Neuronal stem cell (in vitro differentiated cells): Measurements from ENCODE around the gene NDUFB3.

Experiments
- DNase-seq: peaks from one replicate; pipeline ENCODE4 v3.0.0-alpha.2; 2013; ENCODE audit warnings: low spot score
- H2AFZ ChIP-seq: one replicate; pipeline ENCODE4 v1.6.1; 2013; ENCODE audit warnings: mild to moderate bottlenecking, low read length, inconsistent platforms
- H2AK5ac ChIP-seq: 2 replicates; pipeline ENCODE4 v1.6.1; 2013; ENCODE audit warnings: low read depth, mild to moderate bottlenecking, inconsistent platforms, low read length, moderate library complexity, mixed read lengths
- H2BK120ac ChIP-seq: 2 replicates; pipeline ENCODE4 v1.6.1; 2013; ENCODE audit warnings: low read depth, mild to moderate bottlenecking, inconsistent platforms, low read length, moderate library complexity, mixed read lengths
- H2BK12ac ChIP-seq: one replicate; pipeline ENCODE4 v1.6.1; 2013; ENCODE audit warnings: low read length, inconsistent platforms
- H2BK15ac ChIP-seq: 2 replicates; pipeline ENCODE4 v1.6.1; 2013; ENCODE audit warnings: mild to moderate bottlenecking, low read length, inconsistent platforms, mixed read lengths
- H2BK5ac ChIP-seq: one replicate; pipeline ENCODE4 v1.6.1; 2013; ENCODE audit warnings: inconsistent platforms, mild to moderate bottlenecking, low read length, moderate library complexity
- H3K14ac ChIP-seq: one replicate; pipeline ENCODE4 v1.6.1; 2013; ENCODE audit warnings: low read length, inconsistent platforms
- H3K18ac ChIP-seq: 2 replicates; pipeline ENCODE4 v1.6.1; 2013; ENCODE audit warnings: low read length, inconsistent platforms
- H3K23ac ChIP-seq: 2 replicates; pipeline ENCODE4 v1.6.1; 2013; ENCODE audit warnings: low read depth, mild to moderate bottlenecking, mixed read lengths, low read length, inconsistent platforms; ENCODE audit not compliant: poor library complexity
- H3K27ac ChIP-seq: replicated peaks from 3 replicates; pipeline ENCODE4 v1.5.1; 2013; ENCODE audit warnings: low read length, inconsistent platforms
- H3K27me3 ChIP-seq, 3 experiments: 2 replicates each; pipeline ENCODE4 v1.6.1; 2013; ENCODE audit warnings: low read length in 3 of 3, mild to moderate bottlenecking in 2 of 3, inconsistent platforms in 1 of 3, low read depth in 1 of 3, mixed read lengths in 1 of 3, moderate library complexity in 1 of 3; ENCODE audit not compliant: control insufficient read depth in 3 of 3, insufficient read depth in 3 of 3
- H3K36me3 ChIP-seq, 2 donors: replicated peaks in 1 of 2; 2 replicates each; pipeline ENCODE4 v1.6.1; 2013; ENCODE audit warnings: low read length in 2 of 2; ENCODE audit not compliant: control insufficient read depth in 2 of 2, insufficient read depth in 2 of 2
- H3K4ac ChIP-seq: 2 replicates; pipeline ENCODE4 v1.6.1; 2013; ENCODE audit warnings: inconsistent platforms, mild to moderate bottlenecking, low read length, moderate library complexity
- H3K4me1 ChIP-seq, 2 donors: 1 replicate in 1 of 2; 2 replicates in 1 of 2; pipeline ENCODE4 v1.6.1; 2013; ENCODE audit warnings: low read length in 2 of 2, low read depth in 1 of 2; ENCODE audit not compliant: control insufficient read depth in 2 of 2, insufficient read depth in 1 of 2
- H3K4me2 ChIP-seq: one replicate; pipeline ENCODE4 v1.6.1; 2013; ENCODE audit warnings: mild to moderate bottlenecking, low read length, inconsistent platforms; ENCODE audit not compliant: insufficient read depth, poor library complexity, severe bottlenecking
- H3K4me3 ChIP-seq, 2 donors: 2 replicates each; pipeline ENCODE4 v1.5.1; 2013; ENCODE audit warnings: low read length in 2 of 2, mild to moderate bottlenecking in 2 of 2, inconsistent platforms in 1 of 2, moderate library complexity in 1 of 2
- H3K79me1 ChIP-seq: one replicate; pipeline ENCODE4 v1.6.1; 2013; ENCODE audit warnings: low read depth, mild to moderate bottlenecking, inconsistent platforms, low read length, moderate library complexity
- H3K9ac ChIP-seq: one replicate; pipeline ENCODE4 v1.6.1; 2013; ENCODE audit warnings: mild to moderate bottlenecking, low read depth, low read length, inconsistent platforms; ENCODE audit not compliant: poor library complexity
- H3K9me3 ChIP-seq, 2 donors: replicated peaks in 1 of 2; 2 replicates each; pipeline versions ENCODE3 to v1.6.1; 2013; ENCODE audit warnings: low read length in 2 of 2, mild to moderate bottlenecking in 2 of 2, inconsistent platforms in 1 of 2, low read depth in 1 of 2, mixed read lengths in 1 of 2, moderate library complexity in 1 of 2; ENCODE audit not compliant: control insufficient read depth in 2 of 2, insufficient read depth in 1 of 2
- H4K8ac ChIP-seq: one replicate; pipeline ENCODE4 v1.6.1; 2013; ENCODE audit warnings: low read depth, mild to moderate bottlenecking, inconsistent platforms, low read length, moderate library complexity
- H4K91ac ChIP-seq: one replicate; pipeline ENCODE4 v1.6.1; 2013; ENCODE audit warnings: low read length, low read depth, mild to moderate bottlenecking, inconsistent platforms; ENCODE audit not compliant: poor library complexity
- WGBS, 2 donors: extraction: QIAGEN DNeasy Blood & Tissue Kit; methylation state at CpG; one replicate each; pipeline ENCODE4 v1.1.7; 2013; ENCODE audit warnings: missing lambda C conversion rate in 2 of 2, mixed read lengths in 1 of 2; ENCODE audit not compliant: insufficient read length in 2 of 2, insufficient replicate concordance in 1 of 2; ENCODE audit errors: extremely low coverage in 2 of 2; 5-methylcytosine and 5-hydroxymethylcytosine counted together

The NDUFB3 gene

DNA sequence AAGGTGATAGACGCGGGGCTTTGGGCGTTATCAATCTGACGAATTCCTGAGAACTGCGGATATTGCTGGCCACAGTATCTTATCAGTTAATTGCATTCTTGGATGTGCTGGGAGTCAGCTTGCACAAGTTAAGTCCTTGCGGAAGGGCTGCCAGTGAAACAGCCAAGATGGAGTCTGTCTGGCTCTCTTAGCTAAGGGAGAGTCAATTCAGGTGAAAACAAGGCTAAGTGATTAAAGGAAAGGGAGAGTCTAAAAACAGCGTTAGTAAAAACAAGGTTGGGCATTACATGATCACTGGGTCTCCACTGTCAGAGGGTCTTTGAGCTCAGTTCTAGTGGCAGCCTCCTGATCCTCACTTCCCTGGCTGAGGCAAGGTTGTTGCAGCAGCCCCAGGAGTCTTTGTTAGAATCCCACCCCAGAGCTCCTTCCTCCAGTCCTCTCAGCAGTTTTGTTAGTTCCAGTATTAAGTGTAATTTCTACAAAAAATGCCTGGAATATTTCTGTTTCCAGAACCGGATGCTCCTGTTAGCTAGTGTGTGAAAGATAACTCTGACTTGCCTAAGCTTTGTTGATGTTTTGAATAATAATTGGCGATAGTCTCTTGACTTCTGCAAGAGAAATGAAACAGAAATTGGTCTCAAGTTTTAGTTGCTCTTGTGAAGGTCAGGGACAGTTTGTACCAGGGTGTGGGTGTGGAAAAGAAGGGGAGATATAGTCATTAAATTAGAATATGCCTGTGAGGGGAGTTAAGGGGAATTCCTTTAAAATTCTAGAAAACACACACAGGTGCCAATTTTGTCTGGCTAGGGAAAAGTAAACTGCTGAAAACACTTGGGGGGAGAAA is 54.7 kb downstream of the NDUFB3 start:
- Histone ChIP-seq H3K23ac (no peak overlapping the region), H4K91ac (no peak overlapping the region), H3K27ac (no peak overlapping the region), H2AK5ac (no peak overlapping the region), H3K4me3 (no peak overlapping the region), H2BK12ac (no peak overlapping the region), H3K36me3 (no peaks in the 10 kb centered on the region), H2BK15ac (no peak overlapping the region), H4K8ac (no peak overlapping the region), H3K4me1 (peaks cover 4 to 5% of the 10 kb centered on the region in 2 donors), H3K27me3 (peaks cover 0 to 5% (median 0%) of the 10 kb centered on the region in 3 experiments), H3K9me3 (no peaks in the 10 kb centered on the region), H2BK120ac (no peak overlapping the region), H3K4me2 (no peak overlapping the region), H3K79me1 (no peaks in the 10 kb centered on the region), H2BK5ac (no peak overlapping the region), H3K14ac (no peak overlapping the region), H3K18ac (no peak overlapping the region), H2AFZ (peak overlapping the region; percentile 13), H3K9ac (no peak overlapping the region), H3K4ac (no peak overlapping the region)
- DNase-seq: no peak
- no CpG with 5 or more reads among the region's 9 CpGs for WGBS, 2 donors

DNA sequence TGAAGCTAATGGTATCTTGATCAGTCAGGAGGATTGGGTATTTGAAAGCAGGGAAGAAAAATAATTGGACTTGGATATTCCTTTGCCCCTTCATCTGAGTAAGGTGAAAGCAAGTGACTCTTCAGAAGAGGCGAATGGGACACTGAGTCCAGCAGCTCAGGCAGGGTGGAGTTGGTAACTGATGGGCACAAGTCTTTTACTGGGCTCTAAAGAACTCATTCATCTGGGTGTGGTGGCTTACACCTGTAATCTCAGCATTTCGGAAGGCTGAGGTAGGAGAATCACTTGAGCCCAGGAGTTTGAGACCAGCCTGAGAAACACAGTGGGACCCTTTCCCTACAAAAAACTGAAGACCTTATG is 55.3 kb downstream of the NDUFB3 start:
- no peak overlapping the region for H4K91ac ChIP-seq
- H4K8ac ChIP-seq: no peak overlapping the region
- H2AFZ ChIP-seq: no peak overlapping the region
- no peak overlapping the region for H3K14ac ChIP-seq
- H2BK120ac ChIP-seq: no peak overlapping the region
- no peak overlapping the region for H3K23ac ChIP-seq
- peaks cover 0 to 5% (median 0%) of the 10 kb centered on the region in 3 experiments for H3K27me3 ChIP-seq
- H2BK15ac ChIP-seq: no peak overlapping the region
- H3K9ac ChIP-seq: no peak overlapping the region
- H3K4ac ChIP-seq: no peak overlapping the region
- no peaks in the 10 kb centered on the region for H3K79me1 ChIP-seq
- H2BK5ac ChIP-seq: no peak overlapping the region
- DNase-seq: no peak
- no peak overlapping the region for H2BK12ac ChIP-seq
- no peak overlapping the region for H2AK5ac ChIP-seq
- no peak overlapping the region for H3K18ac ChIP-seq
- H3K36me3 ChIP-seq: no peaks in the 10 kb centered on the region
- H3K27ac ChIP-seq: no peak overlapping the region
- no CpG with 5 or more reads among the region's 2 CpGs for WGBS, 2 donors
- H3K4me3 ChIP-seq: no peak overlapping the region
- no peaks in the 10 kb centered on the region for H3K9me3 ChIP-seq
- H3K4me2 ChIP-seq: no peak overlapping the region
- peaks cover 4 to 5% of the 10 kb centered on the region in 2 donors for H3K4me1 ChIP-seq

GRCh38 chr2:201127570-201127969 is 55.8 kb downstream of the NDUFB3 start:
- no peak overlapping the region for H3K9ac ChIP-seq
- H3K27me3 ChIP-seq: peaks cover 0 to 5% (median 0%) of the 10 kb centered on the region in 3 experiments
- H2BK15ac ChIP-seq: no peak overlapping the region
- H3K18ac ChIP-seq: no peak overlapping the region
- H2BK120ac ChIP-seq: no peak overlapping the region
- H4K91ac ChIP-seq: no peak overlapping the region
- H3K4me2 ChIP-seq: no peak overlapping the region
- no peak overlapping the region for H2BK5ac ChIP-seq
- H3K79me1 ChIP-seq: no peaks in the 10 kb centered on the region
- DNase-seq: no peak
- H3K9me3 ChIP-seq: no peaks in the 10 kb centered on the region
- H3K4me3 ChIP-seq: no peak overlapping the region
- WGBS, 2 donors: no CpG with 5 or more reads among the region's 5 CpGs
- peaks cover 4 to 5% of the 10 kb centered on the region in 2 donors for H3K4me1 ChIP-seq
- H3K36me3 ChIP-seq: no peaks in the 10 kb centered on the region
- no peak overlapping the region for H3K23ac ChIP-seq
- H2AFZ ChIP-seq: no peak overlapping the region
- no peak overlapping the region for H3K27ac ChIP-seq
- no peak overlapping the region for H4K8ac ChIP-seq
- H3K4ac ChIP-seq: no peak overlapping the region
- no peak overlapping the region for H2AK5ac ChIP-seq
- no peak overlapping the region for H3K14ac ChIP-seq
- no peak overlapping the region for H2BK12ac ChIP-seq

DNA sequence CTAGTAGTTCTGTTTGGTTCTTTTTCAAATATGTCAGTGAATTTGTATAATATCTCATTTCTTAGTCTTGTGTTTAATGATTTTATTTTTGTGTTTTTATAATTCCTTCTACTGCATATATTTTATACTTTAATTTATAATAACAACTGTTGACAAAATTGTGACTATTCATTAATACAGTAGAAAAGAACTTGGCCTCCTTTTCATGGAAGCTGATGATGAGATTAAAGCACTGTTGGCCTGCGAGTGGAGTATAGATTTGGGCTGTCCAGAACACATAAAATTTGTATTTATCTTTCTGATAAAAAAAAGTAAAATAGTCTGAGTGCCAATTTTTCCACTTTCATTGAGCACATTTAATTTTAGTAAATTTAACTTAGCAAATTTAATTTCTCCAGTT is 56.2 kb downstream of the NDUFB3 start:
- Histone ChIP-seq H4K91ac (no peak overlapping the region), H3K9ac (no peak overlapping the region), H2BK12ac (no peak overlapping the region), H2AK5ac (no peak overlapping the region), H2BK15ac (no peak overlapping the region), H3K27me3 (peaks cover 0 to under 1% (median 0%) of the 10 kb centered on the region in 3 experiments), H3K14ac (no peak overlapping the region), H3K18ac (no peak overlapping the region), H3K36me3 (no peaks in the 10 kb centered on the region), H2BK120ac (no peak overlapping the region), H3K9me3 (no peaks in the 10 kb centered on the region), H3K4ac (no peak overlapping the region), H3K4me3 (no peak overlapping the region), H3K4me1 (peaks cover 4 to 5% of the 10 kb centered on the region in 2 donors), H3K4me2 (no peak overlapping the region), H2BK5ac (no peak overlapping the region), H3K27ac (no peak overlapping the region), H3K23ac (no peak overlapping the region), H4K8ac (no peak overlapping the region), H2AFZ (no peak overlapping the region), H3K79me1 (no peaks in the 10 kb centered on the region)
- WGBS, 2 donors: no CpG with 5 or more reads among the region's 1 CpG
- no peak for DNase-seq
